ENCODE results near the gene TMEM87B.
"Not testable (repeated sequence)": the region's sequence is repeated elsewhere in the genome, so short reads cannot be mapped to it uniquely, and the experiment has no call there.

Gene TMEM87B

GRCh38 chr2:112033600-112033999 is 21.5 kb upstream of the TMEM87B start:
- DNase-seq (ENCODE audit: low read depth), result no peak

GRCh38 chr2:112034924-112035323 is 20.1 kb upstream of the TMEM87B start:
- DNase-seq (ENCODE audit: low read depth), result no peak

GRCh38 chr2:112035786-112036185 is 19.3 kb upstream of the TMEM87B start:
- DNase-seq (ENCODE audit: low read depth), result no peak

- not testable (repeated sequence) for DNase-seq (ENCODE audit: low read depth)
Measured at GRCh38 chr2:112039556-112039955, 15.5 kb upstream of the TMEM87B start.

GRCh38 chr2:112040066-112040465 is 15.0 kb upstream of the TMEM87B start:
- not testable (repeated sequence) for DNase-seq (ENCODE audit: low read depth)

GRCh38 chr2:112041460-112041859 is 13.6 kb upstream of the TMEM87B start:
- not testable (repeated sequence) for DNase-seq (ENCODE audit: low read depth)

- DNase-seq (ENCODE audit: low read depth), result no peak
Measured at GRCh38 chr2:112045446-112046014, 9.5 kb upstream of the TMEM87B start.

GRCh38 chr2:112046231-112046630 is 8.8 kb upstream of the TMEM87B start:
- DNase-seq (ENCODE audit: low read depth), result no peak

GRCh38 chr2:112047537-112048235 is 7.4 kb upstream of the TMEM87B start:
- no peak for DNase-seq (ENCODE audit: low read depth)

GRCh38 chr2:112048236-112048592 is 6.9 kb upstream of the TMEM87B start:
- DNase-seq (ENCODE audit: low read depth), result no peak

GRCh38 chr2:112048887-112049286 is 6.2 kb upstream of the TMEM87B start:
- no peak for DNase-seq (ENCODE audit: low read depth)

GRCh38 chr2:112050316-112050715 is 4.8 kb upstream of the TMEM87B start:
- DNase-seq (ENCODE audit: low read depth), result no peak

- peak; percentile 95 for DNase-seq (ENCODE audit: low read depth)
Measured at GRCh38 chr2:112053917-112054846, 887 bp upstream of the TMEM87B start.

- peak; percentile 4 for DNase-seq (ENCODE audit: low read depth)
Measured at GRCh38 chr2:112055730-112056625, 909 bp downstream of the TMEM87B start.

- no peak for DNase-seq (ENCODE audit: low read depth)
Measured at GRCh38 chr2:112056626-112056987, 1.5 kb downstream of the TMEM87B start.

- DNase-seq (ENCODE audit: low read depth), result no peak
Measured at GRCh38 chr2:112059671-112060070, 4.6 kb downstream of the TMEM87B start.

- DNase-seq (ENCODE audit: low read depth), result no peak
Measured at GRCh38 chr2:112061299-112061698, 6.2 kb downstream of the TMEM87B start.

- DNase-seq (ENCODE audit: low read depth), result no peak
Measured at GRCh38 chr2:112061840-112062239, 6.8 kb downstream of the TMEM87B start.

- no peak for DNase-seq (ENCODE audit: low read depth)
Measured at GRCh38 chr2:112062894-112063293, 7.8 kb downstream of the TMEM87B start.

- no peak for DNase-seq (ENCODE audit: low read depth)
Measured at GRCh38 chr2:112065486-112065885, 10.4 kb downstream of the TMEM87B start.

GRCh38 chr2:112065966-112066365 is 10.9 kb downstream of the TMEM87B start:
- no peak for DNase-seq (ENCODE audit: low read depth)

GRCh38 chr2:112069794-112070193 is 14.7 kb downstream of the TMEM87B start:
- DNase-seq (ENCODE audit: low read depth), result not testable (repeated sequence)
